ENCODE data around the gene OSBPL5.

The OSBPL5 gene

DNA sequence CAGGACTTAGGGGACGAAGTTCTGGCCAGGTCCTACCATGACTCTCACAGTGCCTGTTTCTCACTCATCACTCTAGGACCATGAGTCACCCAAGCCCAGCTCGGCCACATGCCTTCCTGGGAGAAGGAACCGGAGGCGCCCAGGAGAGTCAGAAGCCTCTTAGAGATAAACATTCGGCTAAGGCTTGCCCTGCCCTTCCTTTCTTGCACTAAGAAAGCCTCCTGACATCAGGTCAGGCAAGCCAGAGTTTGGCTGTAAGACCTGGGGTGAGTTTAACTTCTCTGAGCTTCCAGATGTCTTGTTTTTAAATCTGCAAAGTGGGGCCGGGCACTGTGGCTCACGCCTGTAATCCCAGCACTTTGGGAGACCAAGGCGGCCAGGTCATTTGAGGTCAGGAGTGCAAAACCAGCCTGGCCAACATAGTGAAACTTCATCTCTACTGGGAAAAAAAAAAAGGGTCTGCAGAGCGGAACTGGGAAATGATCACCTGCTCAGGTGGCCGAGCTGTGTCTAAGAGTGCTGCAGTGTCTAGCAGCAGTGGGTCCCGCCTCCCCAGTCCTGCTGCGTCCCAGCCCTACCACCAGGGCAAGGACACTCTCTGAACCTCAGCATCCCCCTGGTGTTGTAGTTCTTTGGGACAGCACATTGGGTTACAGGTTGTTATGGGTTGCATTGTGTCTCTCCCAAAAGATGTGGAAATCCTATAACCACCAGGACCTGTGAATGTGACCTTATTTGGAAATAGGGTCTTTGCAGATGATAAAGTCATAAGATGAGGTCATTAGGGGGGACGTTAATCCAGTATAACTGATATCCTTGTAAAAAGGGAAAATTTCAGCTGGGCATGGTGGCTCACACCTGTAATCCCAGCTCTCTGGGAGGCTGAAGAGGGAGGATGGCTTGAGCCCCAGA, 106.1 kb downstream of the OSBPL5 start:
- H3K4me1 Mint-ChIP-seq (ENCODE audit: low read depth), result peaks cover 26% of the 10 kb centered on the region
- peak overlapping the region; percentile 14 for H3K4me3 Mint-ChIP-seq
- H3K9me3 Mint-ChIP-seq, result no peaks in the 10 kb centered on the region
- H3K36me3 Mint-ChIP-seq (ENCODE audit: low read depth), result peaks cover 3% of the 10 kb centered on the region
- peaks cover 6% of the 10 kb centered on the region for H3K27me3 Mint-ChIP-seq (ENCODE audit: low read depth)
- no peak overlapping the region for H3K27ac Mint-ChIP-seq

DNA sequence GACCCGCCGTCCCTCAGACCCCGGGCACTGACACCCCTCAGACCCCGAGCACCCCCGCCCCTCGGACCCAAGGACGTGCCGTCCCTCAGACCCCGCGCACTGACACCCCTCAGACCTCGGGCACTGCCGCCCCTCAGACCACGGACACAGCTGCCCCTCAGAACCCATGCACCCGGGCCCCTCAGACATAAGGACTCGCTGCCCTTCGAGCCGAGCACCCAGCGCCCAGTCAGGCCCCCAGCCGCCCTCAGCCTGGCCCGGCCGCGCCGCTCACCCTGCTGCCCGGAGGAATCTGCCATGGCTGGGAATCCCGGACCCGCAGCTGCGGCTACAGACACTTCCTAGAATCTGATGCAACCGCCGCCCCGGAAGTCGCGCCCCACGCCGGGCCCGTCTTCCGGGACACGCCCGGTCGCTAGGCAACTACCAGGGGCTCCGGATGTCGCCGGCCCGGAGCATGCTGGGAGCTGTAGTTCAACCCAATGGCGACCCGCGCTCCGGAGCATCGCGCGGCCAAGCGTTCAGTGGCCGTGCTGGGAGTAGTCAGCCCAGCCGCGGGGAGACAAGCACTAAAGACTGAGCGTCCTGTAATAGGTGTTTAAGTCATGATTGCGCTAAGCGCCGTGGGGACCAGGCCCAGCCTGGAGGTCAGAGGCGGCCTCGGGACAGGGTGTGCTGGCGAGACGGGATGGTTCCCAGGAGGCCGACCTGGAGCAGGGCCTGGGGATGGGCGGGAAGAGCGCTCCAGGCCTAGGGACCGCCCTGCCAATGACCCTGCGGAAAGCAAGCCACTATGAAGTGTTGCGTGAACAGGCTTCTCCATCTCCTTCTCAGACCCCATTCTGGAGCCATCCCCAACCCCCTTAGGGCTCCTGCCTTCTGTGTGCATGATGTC, 107.8 kb downstream of the OSBPL5 start, which contains the start of gene CARS1:
Gene CARS1, minus strand, starts transcription at position 355 of the 895 bp plus-strand sequence. Its CDS starts 56 bp downstream, at position 299.
- Mint-ChIP-seq H3K27ac (peak within 1 kb of the TSS; percentile 73), H3K4me3 (peak within 1 kb of the TSS; percentile 85), H3K9me3 (no peaks in the 10 kb centered on the region), H3K27me3 (ENCODE audit: low read depth) (no peaks in the 10 kb centered on the region), H3K36me3 (ENCODE audit: low read depth) (peaks cover 6% of the 10 kb centered on the region), H3K4me1 (ENCODE audit: low read depth) (peaks cover 35% of the 10 kb centered on the region)

DNA sequence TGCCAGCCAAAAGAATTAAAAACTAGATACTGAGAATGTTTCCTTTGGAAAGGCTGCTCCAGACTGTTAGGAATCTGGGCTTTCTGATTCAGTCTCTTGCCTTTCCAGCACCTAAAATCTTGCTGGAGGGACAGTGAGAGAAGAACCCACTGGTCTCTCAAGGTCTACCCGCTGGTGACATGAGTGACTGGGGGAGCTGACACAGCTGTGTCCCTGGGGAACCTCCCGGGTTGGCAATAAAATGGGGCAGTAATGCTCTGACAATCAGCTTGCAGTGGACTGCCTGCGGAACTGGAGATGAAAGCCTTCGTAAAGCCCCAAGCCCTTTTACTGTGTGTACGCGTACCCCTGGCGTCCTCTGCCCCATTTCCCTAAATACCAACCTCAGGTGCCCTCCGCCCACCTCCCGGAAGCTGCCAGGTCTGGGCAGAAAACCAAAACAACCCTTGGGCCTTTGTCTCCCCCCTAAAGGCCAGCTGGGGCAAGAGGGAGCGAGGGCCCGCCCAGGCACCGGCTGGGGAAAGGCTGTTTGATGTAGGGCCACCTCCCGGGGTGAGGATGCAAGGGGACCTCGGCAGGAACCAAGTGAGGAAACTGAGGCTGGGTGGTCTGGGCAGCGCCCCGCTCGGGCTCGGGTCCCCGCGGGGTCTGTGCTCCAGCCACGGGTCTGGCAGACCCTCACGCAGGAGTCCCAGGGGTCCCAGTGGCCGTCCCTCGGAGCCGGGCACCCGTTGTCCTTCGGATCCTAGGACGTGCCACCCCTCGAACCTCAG, 108.6 kb downstream of the OSBPL5 start:
- Mint-ChIP-seq H3K27me3 (ENCODE audit: low read depth) (no peaks in the 10 kb centered on the region), H3K27ac (peak overlapping the region; percentile 73), H3K4me3 (peak overlapping the region; percentile 85), H3K9me3 (no peaks in the 10 kb centered on the region), H3K36me3 (ENCODE audit: low read depth) (peaks cover 6% of the 10 kb centered on the region), H3K4me1 (ENCODE audit: low read depth) (peaks cover 38% of the 10 kb centered on the region)

DNA sequence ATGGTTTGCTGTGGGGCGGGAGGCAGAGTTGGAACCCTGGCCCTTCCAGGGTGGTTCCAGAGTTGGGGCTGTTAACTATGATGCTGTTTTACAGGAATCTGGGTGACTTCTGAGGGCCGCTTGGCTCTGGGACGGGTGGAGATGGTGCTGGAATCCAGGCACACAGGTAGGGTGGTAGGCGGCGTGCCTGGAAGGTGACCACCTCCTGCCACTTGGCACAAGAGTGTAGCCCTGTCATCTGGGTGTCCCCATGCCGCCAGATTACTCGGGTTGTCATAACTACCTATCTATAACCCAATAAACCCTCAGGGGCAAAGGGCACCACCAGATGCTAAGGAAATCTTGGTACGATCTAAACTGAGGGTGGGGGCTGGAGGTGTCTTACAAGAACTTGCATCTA, 109.2 kb downstream of the OSBPL5 start:
- no peaks in the 10 kb centered on the region for H3K9me3 Mint-ChIP-seq
- peak overlapping the region; percentile 70 for H3K27ac Mint-ChIP-seq
- H3K4me1 Mint-ChIP-seq (ENCODE audit: low read depth), result peaks cover 43% of the 10 kb centered on the region
- peaks cover 6% of the 10 kb centered on the region for H3K36me3 Mint-ChIP-seq (ENCODE audit: low read depth)
- no peaks in the 10 kb centered on the region for H3K27me3 Mint-ChIP-seq (ENCODE audit: low read depth)
- peak overlapping the region; percentile 84 for H3K4me3 Mint-ChIP-seq

DNA sequence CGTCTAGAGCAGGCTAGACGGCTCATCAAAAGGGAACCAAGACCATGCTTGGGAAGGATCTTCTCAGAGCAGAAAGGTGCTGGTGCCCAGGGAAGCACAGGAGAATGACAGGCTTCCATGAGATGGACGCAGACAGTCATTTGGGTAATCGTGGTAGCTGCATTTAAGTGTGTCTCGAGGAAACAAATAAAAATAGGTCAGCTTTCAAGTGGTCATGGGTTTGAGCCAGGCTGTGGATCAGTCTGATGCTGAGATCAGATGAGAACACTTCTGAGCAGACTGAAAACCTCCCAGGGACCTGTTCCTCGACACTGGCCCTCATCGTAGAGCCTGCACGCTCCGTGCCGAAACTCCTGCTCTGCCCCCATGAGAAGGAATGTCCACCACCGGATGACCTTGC, 112.5 kb downstream of the OSBPL5 start:
- peaks cover 53% of the 10 kb centered on the region for H3K4me1 Mint-ChIP-seq (ENCODE audit: low read depth)
- peaks cover 7% of the 10 kb centered on the region for H3K36me3 Mint-ChIP-seq (ENCODE audit: low read depth)
- H3K9me3 Mint-ChIP-seq, result no peaks in the 10 kb centered on the region
- no peaks in the 10 kb centered on the region for H3K27me3 Mint-ChIP-seq (ENCODE audit: low read depth)
- no peak overlapping the region for H3K4me3 Mint-ChIP-seq
- H3K27ac Mint-ChIP-seq, result no peak overlapping the region

DNA sequence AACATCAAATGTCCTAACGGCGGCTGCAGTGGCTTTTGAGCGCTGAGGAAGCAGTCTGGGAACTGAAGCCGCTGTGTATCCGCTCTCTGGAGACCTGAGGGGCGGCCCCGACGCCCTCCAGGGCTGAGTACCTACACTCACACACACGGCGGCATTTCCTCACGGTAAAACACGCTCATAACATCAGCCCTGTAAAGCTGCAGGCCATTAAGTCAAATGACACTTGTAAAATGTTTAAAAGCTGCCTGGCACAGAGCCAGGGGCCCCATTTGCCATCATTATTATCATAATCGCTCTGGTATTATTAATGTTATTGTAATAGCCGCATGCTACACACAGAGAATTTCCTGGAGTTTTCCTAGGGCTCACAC, 113.0 kb downstream of the OSBPL5 start:
- Mint-ChIP-seq H3K36me3 (ENCODE audit: low read depth) (peaks cover 7% of the 10 kb centered on the region), H3K4me3 (no peak overlapping the region), H3K27me3 (ENCODE audit: low read depth) (no peaks in the 10 kb centered on the region), H3K9me3 (no peaks in the 10 kb centered on the region), H3K4me1 (ENCODE audit: low read depth) (peaks cover 51% of the 10 kb centered on the region), H3K27ac (no peak overlapping the region)

DNA sequence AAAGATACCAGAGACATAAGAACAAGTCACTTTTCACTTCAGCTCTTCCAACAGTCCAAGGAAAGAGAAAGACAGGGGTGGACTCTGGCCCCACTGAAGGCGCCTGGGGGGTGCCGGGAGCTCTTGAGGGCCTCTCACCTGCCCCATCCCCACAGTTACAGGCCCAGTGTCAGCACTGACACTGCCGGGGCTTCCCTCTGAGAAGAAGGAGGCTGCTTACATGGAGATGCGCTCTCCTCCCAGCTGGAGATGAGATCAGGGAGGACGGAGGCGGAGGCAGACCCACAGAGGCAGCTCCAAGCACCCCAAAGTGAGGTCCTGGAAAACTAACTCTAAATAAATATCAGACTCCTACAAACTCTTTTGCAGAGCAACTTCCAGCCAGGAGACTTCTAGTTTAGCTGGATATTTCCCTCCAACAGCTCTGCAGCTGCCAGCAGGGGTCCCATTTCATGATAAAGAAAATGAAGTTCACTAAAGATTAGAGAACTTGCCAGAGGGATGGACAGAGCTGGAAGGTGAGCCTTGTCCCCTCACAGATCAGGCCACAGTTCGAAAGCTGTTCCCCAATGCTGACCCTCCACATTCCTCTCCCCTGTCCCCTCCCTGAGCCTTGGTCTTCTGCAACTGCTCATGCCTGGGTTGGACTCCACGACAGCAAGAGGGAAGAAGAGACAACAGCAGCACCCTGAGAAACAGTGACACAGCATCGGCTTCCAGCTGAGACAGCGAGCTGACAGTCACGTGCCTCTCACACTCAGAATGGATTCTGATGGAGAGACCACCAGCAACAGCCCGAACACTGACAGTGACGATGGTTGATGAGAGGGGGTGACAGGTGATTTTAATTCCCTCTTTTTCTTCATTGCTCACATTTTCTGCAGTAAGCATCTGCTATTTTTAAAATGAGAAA, 113.7 kb downstream of the OSBPL5 start:
- no peaks in the 10 kb centered on the region for H3K9me3 Mint-ChIP-seq
- peak overlapping the region; percentile 89 for H3K27ac Mint-ChIP-seq
- no peak overlapping the region for H3K4me3 Mint-ChIP-seq

DNA sequence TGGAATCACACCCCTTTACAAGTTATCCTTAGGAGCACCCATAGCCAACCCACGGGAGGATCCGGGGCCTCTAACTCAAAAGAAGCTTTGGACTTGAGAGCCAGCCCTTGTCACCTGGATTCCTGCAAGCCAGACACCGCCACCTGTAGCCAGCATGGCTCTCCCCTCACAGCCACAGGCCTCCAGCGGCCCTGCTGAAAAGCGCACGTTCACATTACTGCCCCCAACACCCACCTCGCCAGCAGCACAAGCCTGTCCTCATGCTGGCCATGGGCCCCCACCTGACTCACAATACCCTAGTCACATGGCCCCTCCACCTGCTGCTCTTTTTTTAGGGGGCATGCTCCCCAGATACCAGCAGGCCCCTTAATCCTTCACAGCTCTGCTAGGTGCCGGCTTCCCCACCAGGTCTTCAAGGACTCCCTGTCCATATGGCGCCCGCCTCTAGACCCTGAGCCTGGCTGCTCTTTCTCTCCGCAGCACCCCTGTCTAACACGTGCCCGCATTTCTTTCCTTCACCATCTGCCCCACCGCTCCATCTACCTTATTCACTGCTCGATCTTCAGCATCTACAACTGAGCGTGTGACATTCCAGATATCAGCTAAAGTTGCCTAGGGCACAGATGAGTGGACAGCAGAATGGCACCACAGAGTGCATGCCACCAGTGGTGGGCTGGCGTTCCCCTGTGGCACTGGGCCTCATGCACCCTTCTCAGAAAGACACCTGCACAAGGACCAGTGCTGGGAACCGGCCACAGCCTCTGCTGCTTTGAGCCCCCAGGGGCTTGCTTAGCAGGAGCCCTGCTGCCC, 114.5 kb downstream of the OSBPL5 start:
- Mint-ChIP-seq H3K27ac (peak overlapping the region; percentile 89), H3K9me3 (no peaks in the 10 kb centered on the region), H3K4me3 (no peak overlapping the region), H3K27me3 (ENCODE audit: low read depth) (no peaks in the 10 kb centered on the region), H3K36me3 (ENCODE audit: low read depth) (peaks cover 12% of the 10 kb centered on the region), H3K4me1 (ENCODE audit: low read depth) (peaks cover 43% of the 10 kb centered on the region)

More for the DNA sequence above, 113.7 kb downstream of the OSBPL5 start:
- Mint-ChIP-seq H3K4me1 (ENCODE audit: low read depth) (peaks cover 51% of the 10 kb centered on the region), H3K27me3 (ENCODE audit: low read depth) (no peaks in the 10 kb centered on the region), H3K36me3 (ENCODE audit: low read depth) (peaks cover 10% of the 10 kb centered on the region)

DNA sequence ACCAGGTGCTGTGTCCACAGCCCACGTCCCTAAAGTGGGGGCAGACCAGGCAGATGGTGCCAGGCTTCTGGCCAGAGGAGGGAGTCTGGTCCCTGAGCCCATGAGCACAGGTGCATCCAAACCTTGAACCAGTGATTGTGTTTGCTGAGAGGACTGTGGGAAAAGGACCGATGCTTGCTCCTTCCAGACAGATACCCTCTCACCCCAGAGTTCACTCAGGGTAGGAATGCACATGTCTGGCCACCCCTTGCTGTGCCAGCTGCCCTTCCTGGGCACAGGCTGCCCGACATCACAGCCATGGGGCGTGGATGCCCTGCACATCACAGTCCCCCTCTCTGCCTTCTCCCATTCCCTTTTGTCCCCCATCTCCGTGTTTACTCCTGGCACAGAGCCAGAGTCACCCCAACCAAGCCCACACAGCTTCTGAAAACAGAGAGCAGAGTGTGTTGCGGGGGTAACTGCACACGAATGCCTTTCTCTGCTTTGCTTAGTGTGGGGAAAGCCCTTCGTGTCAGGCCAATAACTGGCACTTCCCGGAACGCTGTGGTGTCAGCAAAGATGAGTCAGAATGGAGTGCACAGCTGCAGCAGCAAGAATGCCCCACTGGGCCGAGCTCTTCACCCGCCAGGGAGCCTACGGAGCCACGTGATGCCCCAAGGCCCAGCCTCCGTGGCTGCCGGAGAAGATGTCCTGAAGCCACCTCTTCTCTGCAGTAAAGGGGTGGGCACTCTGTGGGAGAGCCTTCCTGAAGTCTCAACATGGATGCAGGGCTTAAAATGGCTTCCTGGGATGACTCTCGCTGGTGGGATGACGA, 115.5 kb downstream of the OSBPL5 start:
- no peaks in the 10 kb centered on the region for H3K9me3 Mint-ChIP-seq
- peak overlapping the region; percentile 89 for H3K27ac Mint-ChIP-seq
- no peaks in the 10 kb centered on the region for H3K27me3 Mint-ChIP-seq (ENCODE audit: low read depth)
- H3K4me3 Mint-ChIP-seq, result peak overlapping the region; percentile 52
- peaks cover 37% of the 10 kb centered on the region for H3K4me1 Mint-ChIP-seq (ENCODE audit: low read depth)
- H3K36me3 Mint-ChIP-seq (ENCODE audit: low read depth), result peaks cover 10% of the 10 kb centered on the region

DNA sequence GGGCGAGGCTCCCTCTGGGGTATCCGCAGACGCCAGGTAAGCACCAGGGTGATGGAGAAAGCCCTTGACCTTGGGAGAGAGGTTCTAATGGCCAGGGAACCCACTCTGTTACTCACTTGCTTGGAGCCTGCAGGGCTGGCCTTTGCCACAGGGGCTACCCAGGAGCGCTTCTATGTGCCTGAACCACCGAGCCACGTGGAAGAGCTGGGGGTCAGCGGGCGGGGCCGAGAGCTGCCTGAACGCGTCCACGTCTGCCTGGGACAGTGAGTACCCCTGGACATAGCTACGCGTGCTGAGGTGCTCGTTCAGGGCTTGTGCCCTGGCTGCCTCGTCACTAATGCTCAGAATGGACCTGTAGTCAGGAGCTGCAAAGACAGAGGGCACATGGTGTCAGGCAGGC, 117.5 kb downstream of the OSBPL5 start:
- Mint-ChIP-seq H3K4me1 (ENCODE audit: low read depth) (peaks cover 27% of the 10 kb centered on the region), H3K9me3 (no peaks in the 10 kb centered on the region), H3K27ac (no peak overlapping the region), H3K27me3 (ENCODE audit: low read depth) (no peaks in the 10 kb centered on the region), H3K36me3 (ENCODE audit: low read depth) (peaks cover 14% of the 10 kb centered on the region), H3K4me3 (no peak overlapping the region)

DNA sequence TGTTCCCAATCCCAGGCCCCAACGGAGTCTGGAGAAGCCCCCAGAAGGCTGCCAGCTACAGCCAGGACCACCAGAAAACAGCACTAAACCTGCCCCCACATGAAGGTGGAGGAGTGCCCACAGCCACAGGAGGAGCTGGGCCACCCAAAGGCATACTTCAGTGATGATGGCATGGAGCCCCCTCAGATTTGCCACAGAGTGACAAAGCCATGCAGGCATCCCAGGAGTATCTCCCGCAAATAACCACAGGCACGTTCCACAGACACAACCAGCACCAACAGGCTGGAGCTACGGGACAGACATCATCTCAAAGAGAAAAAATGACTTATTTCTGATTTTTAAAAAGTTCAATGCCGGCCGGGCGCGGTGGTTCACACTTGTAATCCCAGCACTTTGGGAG, 118.5 kb downstream of the OSBPL5 start:
- H3K36me3 Mint-ChIP-seq (ENCODE audit: low read depth), result peaks cover 14% of the 10 kb centered on the region
- H3K4me1 Mint-ChIP-seq (ENCODE audit: low read depth), result peaks cover 25% of the 10 kb centered on the region
- no peak overlapping the region for H3K27ac Mint-ChIP-seq
- no peaks in the 10 kb centered on the region for H3K9me3 Mint-ChIP-seq
- H3K4me3 Mint-ChIP-seq, result no peak overlapping the region
- H3K27me3 Mint-ChIP-seq (ENCODE audit: low read depth), result no peaks in the 10 kb centered on the region

DNA sequence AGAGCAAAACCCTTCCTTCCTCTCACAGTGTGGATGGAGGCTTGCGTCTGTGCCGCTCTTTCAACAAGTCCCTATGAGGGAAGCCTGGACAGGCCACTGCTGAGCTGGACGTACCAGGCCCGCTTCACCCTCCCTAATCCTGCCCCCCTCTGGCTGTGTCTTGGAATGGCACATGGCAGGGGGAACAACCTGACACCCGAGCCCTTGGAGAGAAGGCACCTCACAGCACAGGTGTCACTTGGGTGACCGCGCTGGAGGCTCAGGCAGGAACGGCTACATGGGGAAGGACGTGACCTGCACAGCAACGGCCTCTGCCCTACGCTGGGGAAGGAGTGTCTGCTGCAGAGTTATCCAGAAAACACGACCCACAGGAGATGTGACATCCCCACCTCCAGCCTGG, 118.9 kb downstream of the OSBPL5 start:
- Mint-ChIP-seq H3K36me3 (ENCODE audit: low read depth) (peaks cover 14% of the 10 kb centered on the region), H3K9me3 (no peaks in the 10 kb centered on the region), H3K4me1 (ENCODE audit: low read depth) (peaks cover 21% of the 10 kb centered on the region), H3K27me3 (ENCODE audit: low read depth) (no peaks in the 10 kb centered on the region), H3K4me3 (no peak overlapping the region), H3K27ac (no peak overlapping the region)

All from T-helper 1 cell treated with Interleukin-12 subunit alpha and Interleukin-12 subunit beta and Interleukin-4 antibody, amounts not matched to agents 30 μg/mL and 1 μg/mL, for 36 hours (primary cell).